Measurements from ENCODE around the gene PAIP2. TPM values are rescaled to one million over a fixed set of nuclear protein-coding genes. Genes with fewer than 3 reads are reported as not detected.
"Not testable (repeated sequence)": the region's sequence is repeated elsewhere in the genome, so short reads cannot be mapped to it uniquely, and the experiment has no call there.

The PAIP2 gene
- total RNA-seq, 1 donor from 2014 or later = 87.7 TPM

DNA sequence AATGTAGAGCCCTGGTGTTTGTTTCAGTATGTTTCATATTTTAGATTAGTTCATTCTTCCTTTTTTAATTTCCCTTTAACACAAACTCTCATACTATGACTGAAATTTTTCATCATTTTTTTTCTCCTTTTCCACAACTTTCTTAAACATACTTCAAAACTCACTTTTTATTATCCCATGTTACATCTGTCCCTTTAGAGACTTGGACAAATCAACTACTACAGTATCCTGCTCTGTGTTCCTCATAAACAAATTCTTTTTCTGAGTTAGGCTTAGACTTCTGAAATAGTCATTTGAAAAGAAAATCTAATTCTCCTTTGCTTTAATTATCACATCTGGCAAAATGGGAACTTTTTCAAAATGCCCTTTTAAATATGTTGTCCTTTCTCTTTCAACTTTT lies 32.9 kb upstream of the PAIP2 start:
- Mint-ChIP-seq H3K27me3 (no peaks in the 10 kb centered on the region), H3K36me3 (peaks cover 13% of the 10 kb centered on the region), H3K4me1 (ENCODE audit: unreplicated experiment) (peaks cover 43% of the 10 kb centered on the region), H3K4me3 (no peak overlapping the region), H3K27ac (no peak overlapping the region), H3K9me3 (no peaks in the 10 kb centered on the region)
- TF ChIP-seq, protein P1, sequence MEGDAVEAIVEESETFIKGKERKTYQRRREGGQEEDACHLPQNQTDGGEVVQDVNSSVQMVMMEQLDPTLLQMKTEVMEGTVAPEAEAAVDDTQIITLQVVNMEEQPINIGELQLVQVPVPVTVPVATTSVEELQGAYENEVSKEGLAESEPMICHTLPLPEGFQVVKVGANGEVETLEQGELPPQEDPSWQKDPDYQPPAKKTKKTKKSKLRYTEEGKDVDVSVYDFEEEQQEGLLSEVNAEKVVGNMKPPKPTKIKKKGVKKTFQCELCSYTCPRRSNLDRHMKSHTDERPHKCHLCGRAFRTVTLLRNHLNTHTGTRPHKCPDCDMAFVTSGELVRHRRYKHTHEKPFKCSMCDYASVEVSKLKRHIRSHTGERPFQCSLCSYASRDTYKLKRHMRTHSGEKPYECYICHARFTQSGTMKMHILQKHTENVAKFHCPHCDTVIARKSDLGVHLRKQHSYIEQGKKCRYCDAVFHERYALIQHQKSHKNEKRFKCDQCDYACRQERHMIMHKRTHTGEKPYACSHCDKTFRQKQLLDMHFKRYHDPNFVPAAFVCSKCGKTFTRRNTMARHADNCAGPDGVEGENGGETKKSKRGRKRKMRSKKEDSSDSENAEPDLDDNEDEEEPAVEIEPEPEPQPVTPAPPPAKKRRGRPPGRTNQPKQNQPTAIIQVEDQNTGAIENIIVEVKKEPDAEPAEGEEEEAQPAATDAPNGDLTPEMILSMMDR (conservative IDR thresholded peaks at IDR 0.05) = no peak
- no peak for DNase-seq (ENCODE audit: extremely low spot score, unreplicated experiment)

DNA sequence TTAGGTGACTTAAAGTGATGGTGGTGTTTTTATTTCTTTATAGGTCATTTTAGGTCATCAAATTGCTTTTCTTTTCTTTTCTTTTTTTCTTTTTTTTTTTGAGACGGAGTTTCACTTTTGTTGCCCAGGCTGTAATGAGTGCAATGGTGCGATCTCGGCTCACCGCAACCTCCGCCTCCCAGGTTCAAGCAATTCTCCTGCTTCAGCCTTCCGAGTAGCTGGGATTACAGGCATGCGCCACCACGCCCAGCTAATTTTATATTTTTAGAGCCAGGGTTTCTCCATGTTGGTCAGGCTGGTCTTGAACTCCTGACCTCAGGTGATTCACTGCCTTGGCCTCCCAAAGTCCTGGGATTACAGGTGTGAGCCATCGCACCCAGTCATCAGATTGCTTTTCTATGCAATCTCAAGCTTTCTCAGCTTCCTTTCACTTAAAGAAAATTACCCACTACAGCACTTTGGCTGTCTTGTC lies 30.9 kb upstream of the PAIP2 start:
- DNase-seq (ENCODE audit: extremely low spot score, unreplicated experiment); H3K27me3 Mint-ChIP-seq; H3K9me3 Mint-ChIP-seq; H3K27ac Mint-ChIP-seq; H3K4me3 Mint-ChIP-seq: not testable (repeated sequence)
- H3K36me3 Mint-ChIP-seq = peaks cover 13% of the 10 kb centered on the region
- H3K4me1 Mint-ChIP-seq (ENCODE audit: unreplicated experiment) = peaks cover 42% of the 10 kb centered on the region

- Mint-ChIP-seq H3K4me1 (ENCODE audit: unreplicated experiment) (peaks cover 31% of the 10 kb centered on the region), H3K27ac (no peak overlapping the region), H3K9me3 (no peaks in the 10 kb centered on the region), H3K27me3 (no peaks in the 10 kb centered on the region), H3K4me3 (no peak overlapping the region), H3K36me3 (peaks cover 13% of the 10 kb centered on the region)
- DNase-seq (ENCODE audit: extremely low spot score, unreplicated experiment) = no peak
- TF ChIP-seq, protein P1 (conservative IDR thresholded peaks at IDR 0.05) = no peak
These were observed 29.6 kb upstream of the PAIP2 start for GRCh38 chr5:139312075-139312474.

GRCh38 chr5:139314276-139314675 lies 27.4 kb upstream of the PAIP2 start:
- H3K4me3 Mint-ChIP-seq = no peak overlapping the region

GRCh38 chr5:139315056-139315615 lies 26.5 kb upstream of the PAIP2 start:
- Mint-ChIP-seq H3K36me3 (peaks cover 8% of the 10 kb centered on the region), H3K9me3 (no peaks in the 10 kb centered on the region), H3K4me3 (no peak overlapping the region), H3K27ac (no peak overlapping the region), H3K4me1 (ENCODE audit: unreplicated experiment) (peaks cover 11% of the 10 kb centered on the region), H3K27me3 (no peaks in the 10 kb centered on the region)
- TF ChIP-seq, protein P1 (conservative IDR thresholded peaks at IDR 0.05) = no peak
- no peak for DNase-seq (ENCODE audit: extremely low spot score, unreplicated experiment)

More at GRCh38 chr5:139314276-139314675, 27.4 kb upstream of the PAIP2 start:
- H3K27ac Mint-ChIP-seq = peak overlapping the region; percentile 5
- H3K27me3 Mint-ChIP-seq = no peaks in the 10 kb centered on the region
- no peaks in the 10 kb centered on the region for H3K9me3 Mint-ChIP-seq
- DNase-seq (ENCODE audit: extremely low spot score, unreplicated experiment) = no peak
- H3K36me3 Mint-ChIP-seq = peaks cover 8% of the 10 kb centered on the region
- peaks cover 11% of the 10 kb centered on the region for H3K4me1 Mint-ChIP-seq (ENCODE audit: unreplicated experiment)
- TF ChIP-seq, protein P1 (conservative IDR thresholded peaks at IDR 0.05) = no peak

DNA sequence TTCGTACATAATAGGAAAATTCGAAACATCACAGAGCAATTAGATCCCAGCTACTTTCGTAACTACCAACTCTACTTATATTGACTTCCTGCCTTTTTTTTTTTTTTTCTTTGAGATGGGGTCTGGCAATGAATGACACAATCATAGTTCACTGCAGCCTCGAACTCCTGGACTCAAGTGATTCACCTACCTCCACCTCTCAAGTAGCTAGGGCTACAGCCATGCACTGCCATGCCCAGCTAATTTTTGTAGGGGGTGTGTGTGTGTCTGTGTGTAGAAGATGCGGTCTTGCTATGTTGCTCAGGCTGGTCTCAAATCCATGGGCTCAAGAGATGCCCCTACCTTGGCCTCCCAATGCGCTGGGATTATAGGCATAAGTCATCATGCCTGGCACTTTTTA lies 5.8 kb upstream of the PAIP2 start:
- no peak overlapping the region for H3K4me3 Mint-ChIP-seq
- no peaks in the 10 kb centered on the region for H3K9me3 Mint-ChIP-seq
- no peak overlapping the region for H3K27ac Mint-ChIP-seq
- TF ChIP-seq, protein P1 (conservative IDR thresholded peaks at IDR 0.05) = no peak
- DNase-seq (ENCODE audit: extremely low spot score, unreplicated experiment) = no peak
- H3K27me3 Mint-ChIP-seq = no peaks in the 10 kb centered on the region
- peaks cover 8% of the 10 kb centered on the region for H3K36me3 Mint-ChIP-seq
- no peaks in the 10 kb centered on the region for H3K4me1 Mint-ChIP-seq (ENCODE audit: unreplicated experiment)

Measured in type B pancreatic cell (in vitro differentiated cells).